GM23248 (cell line): ENCODE results near the gene RAD52. TPM values are rescaled to one million over a fixed set of nuclear protein-coding genes. Genes with fewer than 3 reads are reported as not detected.
"Not testable (repeated sequence)": the region's sequence is repeated elsewhere in the genome, so short reads cannot be mapped to it uniquely, and the experiment has no call there.

Experiments used
- DNase-seq: peaks from one replicate; pipeline ENCODE4 v3.0.0-alpha.2; 2015
- H2AFZ ChIP-seq: fragments of 200-600 bp; sonication (generic); 2 replicates; pipeline ENCODE4 v1.6.1; 2016; ENCODE audit warnings: antibody characterized with exemption
- H3F3A ChIP-seq: fragments of 200-600 bp; sonication (generic); 2 replicates; pipeline ENCODE4 v1.6.1; 2016; ENCODE audit warnings: mild to moderate bottlenecking, antibody characterized with exemption, mixed run types; ENCODE audit not compliant: insufficient read depth
- H3K27ac ChIP-seq: fragments of 200-600 bp; sonication (generic); 2 replicates; pipeline ENCODE4 v1.5.1; 2016; ENCODE audit warnings: mild to moderate bottlenecking
- H3K27me3 ChIP-seq: fragments of 200-600 bp; sonication (generic); replicated peaks from 2 replicates; pipeline ENCODE4 v1.6.1; 2016; ENCODE audit warnings: mild to moderate bottlenecking; ENCODE audit not compliant: insufficient read depth
- H3K36me3 ChIP-seq: fragments of 200-600 bp; sonication (generic); 2 replicates; pipeline ENCODE4 v1.6.1; 2016; ENCODE audit warnings: low read depth, mild to moderate bottlenecking
- H3K4me1 ChIP-seq: fragments of 200-600 bp; sonication (generic); 2 replicates; pipeline ENCODE4 v1.6.1; 2016; ENCODE audit warnings: mild to moderate bottlenecking; ENCODE audit not compliant: insufficient read depth
- H3K4me2 ChIP-seq: fragments of 200-600 bp; sonication (generic); one replicate; pipeline ENCODE4 v1.6.1; 2016; ENCODE audit warnings: mild to moderate bottlenecking; ENCODE audit not compliant: unreplicated experiment
- H3K4me3 ChIP-seq: fragments of 200-600 bp; sonication (generic); 2 replicates; pipeline ENCODE4 v1.5.1; 2016; ENCODE audit warnings: mild to moderate bottlenecking
- H3K79me2 ChIP-seq: fragments of 200-600 bp; sonication (generic); 2 replicates; pipeline ENCODE4 v1.6.1; 2016; ENCODE audit warnings: mild to moderate bottlenecking; ENCODE audit not compliant: insufficient read depth
- H3K9ac ChIP-seq: fragments of 200-600 bp; sonication (generic); 2 replicates; pipeline ENCODE4 v1.6.1; 2016; ENCODE audit warnings: mild to moderate bottlenecking
- H3K9me2 ChIP-seq: fragments of 200-600 bp; sonication (generic); 2 replicates; pipeline ENCODE4 v1.6.1; 2016; ENCODE audit warnings: mixed run types, mild to moderate bottlenecking, moderate library complexity; ENCODE audit not compliant: insufficient read depth
- H3K9me3 ChIP-seq: fragments of 200-600 bp; sonication (generic); one replicate; pipeline ENCODE4 v1.6.1; 2017; ENCODE audit warnings: low read depth
- H4K20me1 ChIP-seq: fragments of 200-600 bp; sonication (generic); 2 replicates; pipeline ENCODE4 v1.6.0; 2016; ENCODE audit not compliant: insufficient read depth
- EZH2 ChIP-seq: fragments of 200-600 bp; sonication (generic); IDR thresholded peaks from 2 replicates; pipeline ENCODE4 v1.6.1; 2018; ENCODE audit warnings: antibody characterized with exemption, mild to moderate bottlenecking; ENCODE audit not compliant: insufficient read depth, poor library complexity, severe bottlenecking
- EZH2phosphoT487 ChIP-seq: fragments of 200-600 bp; sonication (generic); IDR thresholded peaks from 2 replicates; pipeline ENCODE4 v1.6.1; 2018; ENCODE audit warnings: antibody characterized with exemption, moderate library complexity, mild to moderate bottlenecking, low read depth; ENCODE audit not compliant: insufficient read depth
- WGBS, 2 experiments: methylation state at CpG; one replicate each; pipeline ENCODE4 v1.1.6; 2015 to 2017; ENCODE audit warnings: low lambda C conversion rate in 2 of 2, low coverage in 1 of 2; ENCODE audit errors: missing lambda C conversion rate in 2 of 2; 5-methylcytosine and 5-hydroxymethylcytosine counted together
- in situ Hi-C: fragments of 300-500 bp; cut with MboI; formaldehyde crosslinking; loops from 2 replicates; pipeline ENCODE4 v1.15.0; 2020
- polyA plus RNA-seq: library from polyadenylated mRNA; unstranded; fragments of >200 nt; fragmentation: Nextera tagmentation; extraction: Ambion mirVana; gene quantifications from 2 replicates; pipeline ENCODE4 v1.2.1, GENCODE V29; 2016
- total RNA-seq: library from RNA; depleted of rRNA; stranded (reverse); fragments of >200 nt; shearing (Covaris generic); gene quantifications from 2 replicates; pipeline ENCODE4 v1.2.3, GENCODE V29; 2014

RAD52 gene
- total and polyA plus RNA-seq, 2 experiments from 2014 or later = 7.4 to 20.0 TPM

DNA sequence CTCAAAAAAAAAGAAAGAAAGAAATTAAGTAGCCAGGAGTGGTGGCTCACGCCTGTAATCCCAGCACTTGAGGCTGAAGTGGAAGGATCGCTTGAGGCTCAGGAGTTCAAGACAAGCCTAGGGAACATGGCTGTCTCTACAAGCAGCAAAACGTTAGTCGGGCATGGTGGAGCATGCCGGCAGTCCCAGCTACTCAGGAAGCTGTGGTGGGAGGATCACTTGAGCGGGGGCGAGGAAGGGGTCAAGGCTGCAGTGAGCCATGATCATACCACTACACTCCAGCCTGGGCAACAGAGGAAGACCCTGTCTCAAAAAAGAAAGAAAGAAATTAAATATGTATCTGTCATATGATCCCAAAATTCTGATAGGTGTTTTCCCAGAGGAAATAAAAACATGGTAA is 5.3 kb downstream of the RAD52 start:
- H3F3A ChIP-seq = peaks cover 18% of the 10 kb centered on the region
- no peaks in the 10 kb centered on the region for H3K27me3 ChIP-seq
- TF ChIP-seq EZH2 (no peak), EZH2phosphoT487 (no peak)
- H2AFZ ChIP-seq = no peak overlapping the region
- no peaks in the 10 kb centered on the region for H3K9me3 ChIP-seq
- peaks cover 13% of the 10 kb centered on the region; the same call in 1 of the 2 replicates for H3K36me3 ChIP-seq
- H4K20me1 ChIP-seq = no peaks in the 10 kb centered on the region
- in situ Hi-C loops = no loop called here
- H3K4me3 ChIP-seq = no peak overlapping the region
- H3K27ac ChIP-seq = no peak overlapping the region
- H3K9me2 ChIP-seq = no peaks in the 10 kb centered on the region
- WGBS, 2 experiments = 85 to 87% methylated on average over 7 of the region's 7 CpGs
- H3K79me2 ChIP-seq = peaks cover 96% of the 10 kb centered on the region
- H3K4me2 ChIP-seq = no peak overlapping the region
- H3K9ac ChIP-seq = no peak overlapping the region
- H3K4me1 ChIP-seq = peaks cover 14% of the 10 kb centered on the region
- DNase-seq = no peak

DNA sequence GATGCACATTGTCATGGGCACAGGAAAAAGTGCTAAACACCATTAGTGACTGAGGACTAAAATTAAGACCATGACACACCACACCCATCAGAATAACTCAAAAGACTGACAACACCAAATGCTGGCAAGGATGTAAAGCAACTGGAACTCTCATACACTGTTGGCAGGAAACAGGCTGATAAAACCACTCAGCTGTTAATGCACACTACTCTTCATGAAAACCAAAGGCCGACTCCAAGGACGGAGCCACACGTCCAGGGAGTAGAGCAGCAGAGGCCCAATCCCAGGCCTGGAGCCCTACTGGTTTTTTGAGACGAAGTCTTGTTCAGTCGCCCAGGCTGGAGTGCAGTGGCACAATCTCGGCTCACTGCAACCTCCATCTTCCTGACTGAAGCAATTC is 6.4 kb downstream of the RAD52 start:
- TF ChIP-seq EZH2 = no peak
- TF ChIP-seq EZH2phosphoT487 = no peak
- no peak overlapping the region for H3K4me3 ChIP-seq

GRCh38 chr12:938810-939209 is 10.7 kb downstream of the RAD52 start:
- Histone ChIP-seq H3K4me3 (no peak overlapping the region), H4K20me1 (no peaks in the 10 kb centered on the region), H3F3A (no peaks in the 10 kb centered on the region), H2AFZ (no peak overlapping the region), H3K27me3 (no peaks in the 10 kb centered on the region), H3K4me2 (no peak overlapping the region), H3K4me1 (no peaks in the 10 kb centered on the region), H3K9me2 (no peaks in the 10 kb centered on the region), H3K36me3 (peaks cover 17% of the 10 kb centered on the region; the same call in 1 of the 2 replicates), H3K9me3 (no peaks in the 10 kb centered on the region), H3K79me2 (peaks cover 96% of the 10 kb centered on the region), H3K27ac (no peak overlapping the region), H3K9ac (no peak overlapping the region)
- no peak for TF ChIP-seq EZH2phosphoT487
- TF ChIP-seq EZH2 = no peak
- 95 to 100% methylated on average over 3 of the region's 3 CpGs for WGBS, 2 experiments
- in situ Hi-C loops = loop anchor here (10.0 kb wide), 1 partner anchor 156 kb away; no protein-coding TSS in a partner anchor
- DNase-seq = no peak

More for the DNA sequence above, 6.4 kb downstream of the RAD52 start:
- DNase-seq = no peak
- 46 to 51% methylated on average over 6 of the region's 6 CpGs for WGBS, 2 experiments
- H3K4me2 ChIP-seq = no peak overlapping the region
- no peaks in the 10 kb centered on the region for H4K20me1 ChIP-seq
- no peak overlapping the region for H3K27ac ChIP-seq
- H3K9me2 ChIP-seq = no peaks in the 10 kb centered on the region
- peaks cover 8% of the 10 kb centered on the region for H3K4me1 ChIP-seq
- peaks cover 100% of the 10 kb centered on the region for H3K79me2 ChIP-seq
- peaks cover 16% of the 10 kb centered on the region; the same call in 1 of the 2 replicates for H3K36me3 ChIP-seq
- peaks cover 10% of the 10 kb centered on the region for H3F3A ChIP-seq
- no peaks in the 10 kb centered on the region for H3K9me3 ChIP-seq
- in situ Hi-C loops = no loop called here
- H2AFZ ChIP-seq = no peak overlapping the region
- H3K9ac ChIP-seq = no peak overlapping the region
- no peaks in the 10 kb centered on the region for H3K27me3 ChIP-seq

DNA sequence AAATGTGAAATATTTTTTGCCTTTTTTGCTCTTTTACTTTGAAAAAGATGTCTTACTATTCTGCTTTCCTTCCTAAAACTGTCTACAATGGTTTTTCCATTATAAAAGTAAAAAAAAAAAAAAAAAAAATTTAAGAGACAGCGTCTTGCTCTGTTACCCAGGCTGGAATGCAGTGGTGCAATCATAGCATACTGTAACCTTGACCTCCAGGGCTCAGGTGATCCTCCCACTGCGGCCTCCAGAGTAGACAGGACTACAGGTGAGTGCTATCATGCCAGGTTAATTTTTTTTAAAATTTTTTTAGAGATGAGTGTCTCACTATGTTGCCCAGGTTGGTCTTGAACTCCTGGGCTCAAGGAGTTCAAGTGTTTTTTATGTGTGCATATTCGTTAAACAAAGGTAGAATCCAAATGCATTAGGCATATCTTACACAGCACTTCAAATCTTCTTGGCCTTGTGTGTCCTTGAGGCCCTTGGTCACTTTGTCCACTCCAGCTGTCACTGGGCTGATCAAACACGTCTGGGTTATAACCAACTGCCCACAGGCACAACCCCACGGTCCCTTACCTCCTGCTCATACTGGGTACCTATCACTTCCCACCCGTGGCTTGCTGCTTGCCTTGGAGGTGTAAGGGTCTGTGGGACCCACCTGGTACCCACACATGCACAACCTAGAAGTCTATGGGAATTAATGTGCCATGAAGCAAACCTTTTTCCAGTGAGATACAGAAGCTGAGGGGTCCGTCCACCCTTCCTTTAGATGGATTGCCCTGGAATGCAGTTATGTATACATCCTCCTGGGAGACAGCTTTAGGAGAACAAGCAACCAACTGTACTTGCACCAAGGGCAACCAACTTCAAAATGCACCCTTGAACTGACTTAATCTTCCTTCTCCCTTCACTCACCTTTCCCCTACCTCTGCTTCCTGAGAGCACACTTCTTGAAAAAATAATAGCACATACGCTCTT is 12.8 kb downstream of the RAD52 start:
- H3K36me3 ChIP-seq = peaks cover 10% of the 10 kb centered on the region; the same call in 1 of the 2 replicates
- no peaks in the 10 kb centered on the region for H3K27me3 ChIP-seq
- H2AFZ ChIP-seq = no peak overlapping the region
- no peak overlapping the region for H3K4me2 ChIP-seq
- peaks cover 92% of the 10 kb centered on the region for H3K79me2 ChIP-seq
- in situ Hi-C loops = loop anchor here (10.0 kb wide), 1 partner anchor 158 kb away; no protein-coding TSS in a partner anchor
- DNase-seq = no peak
- H3K9me2 ChIP-seq = no peaks in the 10 kb centered on the region
- no peak overlapping the region for H3K9ac ChIP-seq
- H3K27ac ChIP-seq = no peak overlapping the region
- H3F3A ChIP-seq = no peaks in the 10 kb centered on the region
- 81 to 84% methylated on average over 8 of the region's 8 CpGs for WGBS, 2 experiments
- H3K9me3 ChIP-seq = no peaks in the 10 kb centered on the region
- no peak overlapping the region for H3K4me3 ChIP-seq
- no peaks in the 10 kb centered on the region for H3K4me1 ChIP-seq
- no peaks in the 10 kb centered on the region for H4K20me1 ChIP-seq
- no peak for TF ChIP-seq EZH2
- no peak for TF ChIP-seq EZH2phosphoT487

DNA sequence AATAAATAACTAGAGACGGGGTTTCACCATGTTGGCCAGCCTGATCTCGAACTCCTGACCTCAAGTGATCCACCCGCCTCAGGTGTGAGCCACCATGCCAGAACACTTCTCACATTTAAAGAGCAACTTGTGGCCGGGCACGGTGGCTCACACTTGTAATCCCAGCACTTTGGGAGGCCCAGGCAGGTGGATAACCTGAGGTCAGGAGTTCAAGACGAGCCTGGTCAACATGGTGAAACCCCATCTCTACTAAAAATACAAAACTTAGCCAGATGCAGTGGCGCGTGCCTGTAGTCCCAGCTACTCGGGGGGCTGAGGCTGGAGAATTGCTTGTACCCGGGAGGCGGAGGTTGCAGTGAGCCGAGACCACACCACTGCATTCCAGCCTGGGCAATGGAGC is 13.6 kb downstream of the RAD52 start:
- H3K9me2 ChIP-seq, H3K27me3 ChIP-seq, H3K27ac ChIP-seq, H3K4me1 ChIP-seq, H3K9me3 ChIP-seq, H3K36me3 ChIP-seq, H4K20me1 ChIP-seq, H3K4me2 ChIP-seq, DNase-seq, H3F3A ChIP-seq, H3K4me3 ChIP-seq, H3K9ac ChIP-seq, H2AFZ ChIP-seq: not testable (repeated sequence)
- 89 to 90% methylated on average over 12 of the region's 12 CpGs for WGBS, 2 experiments
- H3K79me2 ChIP-seq = peaks cover 84% of the 10 kb centered on the region
- in situ Hi-C loops = loop anchor here (10.0 kb wide), 1 partner anchor 159 kb away; no protein-coding TSS in a partner anchor
